Stimulated activated CD4-positive, alpha-beta T cell treated with anti-CD3 and anti-CD28 coated beads, Interleukin-12 subunit alpha, Interleukin-12 subunit beta, amount 100 ng/mL, for 24 hours (primary cell): Measurements from ENCODE around the gene HOXD13.

ENCODE experiments used
- DNase-seq, 2 experiments: peaks; one replicate each; pipeline ENCODE4 v3.0.0-alpha.2; 2020; ENCODE audit warnings: low read depth in 2 of 2

HOXD13 gene

DNA sequence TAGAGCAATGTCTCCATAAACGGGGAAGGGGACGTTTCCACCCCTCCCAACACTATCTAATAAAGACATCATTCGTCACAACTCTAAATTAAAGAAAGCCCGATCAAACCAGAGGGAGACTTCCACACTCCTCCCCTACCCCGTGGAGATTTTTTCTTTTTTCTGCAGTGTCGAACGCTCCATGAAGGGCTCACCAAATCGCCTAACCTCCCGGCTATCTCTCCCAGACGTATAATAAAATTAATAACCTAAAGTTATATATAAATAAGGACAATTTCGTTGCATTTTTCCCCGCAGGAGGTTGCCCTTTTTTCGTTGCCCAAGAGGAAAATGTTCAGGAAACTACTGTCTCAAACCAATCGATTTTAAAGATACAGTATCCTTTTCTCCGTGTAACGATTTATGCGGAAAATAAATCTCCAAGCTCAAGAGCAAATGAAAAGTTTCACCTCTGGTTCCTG lies 11.1 kb upstream of the HOXD13 start:
- no peak for DNase-seq

DNA sequence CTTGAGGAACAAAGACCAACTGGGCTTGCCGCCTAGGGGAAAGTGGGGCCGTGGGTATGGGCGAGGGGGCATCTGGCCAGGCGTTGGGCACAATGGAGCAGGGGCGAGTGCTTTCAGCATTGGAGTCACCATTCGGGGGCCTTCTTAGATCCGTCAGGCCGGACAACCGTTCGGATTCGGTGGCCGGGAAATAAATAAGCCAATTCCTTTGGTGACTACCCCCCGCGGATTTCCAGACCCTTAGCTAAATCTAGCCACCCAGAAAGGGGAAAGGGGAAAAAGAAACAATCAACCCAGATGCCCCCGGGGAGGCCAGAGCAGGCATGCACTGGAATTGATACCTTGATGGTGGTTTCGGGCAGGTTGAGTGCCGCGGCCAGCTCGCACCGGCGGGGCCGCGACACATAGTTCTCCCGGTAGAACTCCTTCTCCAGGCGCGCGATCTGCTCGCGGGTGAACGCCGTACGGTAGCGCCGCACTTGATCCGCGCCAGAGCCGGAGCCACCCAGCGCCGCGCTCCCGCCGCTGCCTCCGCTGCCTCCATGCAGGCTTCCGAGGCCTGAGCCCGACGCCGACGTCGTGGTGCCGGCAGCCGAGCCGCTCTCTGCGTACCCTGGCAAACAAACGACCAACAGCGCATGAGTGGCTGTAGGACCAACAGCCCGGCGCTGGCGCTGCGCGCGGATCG lies 10.5 kb upstream of the HOXD13 start:
- no peak for DNase-seq

DNA sequence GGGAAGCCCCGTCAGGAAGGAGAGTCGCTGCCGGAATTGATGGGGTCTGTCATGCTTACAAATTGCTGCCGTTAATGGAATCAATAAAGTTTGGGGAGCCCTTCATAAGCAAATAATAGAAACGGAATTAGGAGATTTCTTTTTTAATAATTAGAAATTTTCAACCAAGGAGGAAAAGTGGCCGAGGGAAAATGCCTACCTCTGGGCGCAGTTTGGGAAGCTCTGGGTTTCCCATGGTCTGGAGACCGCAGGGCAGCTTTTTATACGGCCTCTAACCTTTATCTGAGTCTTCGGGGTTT lies 10.0 kb upstream of the HOXD13 start:
- DNase-seq: no peak

DNA sequence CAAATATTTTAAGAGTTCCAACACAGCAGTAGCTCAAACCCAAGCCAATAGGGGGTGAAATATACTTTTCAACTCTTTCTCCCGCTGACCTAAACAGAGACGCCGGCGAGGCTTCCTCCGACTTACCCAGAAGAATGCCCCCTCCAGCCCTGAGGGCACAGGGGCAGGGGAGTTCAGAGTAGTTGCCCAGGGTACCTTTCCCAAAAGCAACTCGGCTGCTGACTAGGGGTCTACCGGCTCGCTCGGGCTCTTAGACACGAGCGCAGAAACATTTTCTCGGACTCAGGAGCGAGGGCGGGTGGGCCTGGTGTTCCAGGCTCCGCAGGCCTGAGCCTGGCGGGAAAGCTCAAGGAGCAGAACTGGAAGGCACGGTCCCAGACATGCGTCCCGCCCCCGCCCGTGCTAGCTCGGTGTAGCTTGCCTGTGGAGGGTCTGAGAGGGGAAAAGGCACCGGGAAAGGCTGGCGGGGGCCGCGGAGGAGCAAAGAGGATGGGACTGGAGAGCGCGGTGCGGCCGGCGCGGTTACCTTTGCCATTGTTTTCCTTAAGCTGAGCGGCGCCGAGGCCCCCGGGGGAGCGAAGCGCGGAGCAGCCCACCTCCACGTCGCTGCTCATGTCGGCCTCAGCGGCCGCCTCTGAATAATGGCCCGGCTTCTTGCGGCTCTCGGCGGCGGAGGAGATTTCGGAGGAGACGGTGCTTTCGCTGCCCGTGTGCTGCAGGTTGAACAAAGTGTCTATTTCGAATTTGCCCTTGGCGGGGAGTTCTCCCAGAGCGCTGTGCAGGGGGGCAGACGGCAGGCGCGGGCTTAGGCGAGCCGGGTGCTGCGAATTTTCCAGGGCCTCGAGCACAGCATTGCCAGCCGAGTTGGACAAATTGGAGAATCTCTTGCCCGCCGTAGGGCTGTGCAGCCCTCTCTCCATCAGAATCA lies 9.4 kb upstream of the HOXD13 start:
- no peak for DNase-seq

DNA sequence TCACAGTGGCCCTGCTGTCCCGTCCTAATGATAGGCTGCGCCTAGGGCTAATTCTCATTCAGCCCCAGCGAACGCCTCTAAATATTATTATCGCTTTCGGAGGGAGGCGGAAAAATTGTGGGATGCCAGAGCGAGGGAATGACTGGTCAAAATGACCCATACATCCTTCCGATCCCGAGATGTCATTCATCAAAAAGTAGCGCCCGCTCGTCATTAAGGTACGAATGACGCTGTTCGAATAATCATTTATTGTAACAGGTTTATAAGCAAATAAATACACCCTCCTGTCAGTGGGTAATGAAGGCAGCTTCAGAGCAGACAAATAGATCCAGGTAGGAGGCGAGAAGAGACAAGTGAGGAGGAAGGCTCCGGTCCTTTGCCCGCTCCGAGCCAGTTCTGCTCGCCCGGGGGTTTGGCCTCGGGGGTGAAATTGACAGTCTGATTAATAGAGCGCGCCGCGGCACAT lies 8.7 kb upstream of the HOXD13 start, which contains the start of gene EVX2:
EVX2 (minus strand) TSS at position 167 of the 466 bp plus-strand sequence. CDS start 186 bp downstream, outside the sequence.
- DNase-seq: no peak

DNA sequence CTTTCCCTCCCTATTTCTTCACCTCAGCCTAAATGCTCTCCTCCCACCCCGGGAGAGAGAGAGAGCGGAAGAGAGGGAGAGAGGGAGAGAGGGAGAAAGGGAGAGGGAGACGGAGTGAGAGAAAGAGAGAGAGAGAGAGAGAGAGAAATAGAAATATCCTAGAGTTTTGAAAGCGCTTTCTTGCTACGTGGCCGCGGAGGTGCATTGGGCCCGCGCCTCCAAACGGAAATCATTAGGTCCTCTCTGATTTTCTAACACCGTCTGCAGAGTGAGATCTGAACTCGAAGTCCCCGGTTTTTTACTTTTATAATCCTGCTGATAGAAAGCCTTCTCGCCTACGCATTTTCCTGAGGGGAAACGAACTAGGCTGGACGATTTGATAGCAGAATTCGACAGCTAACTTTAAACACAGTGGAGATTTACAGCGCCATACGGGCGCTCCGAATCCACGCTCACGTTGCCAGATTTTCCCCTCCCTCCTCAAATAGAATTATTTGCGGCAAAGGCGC lies 7.9 kb upstream of the HOXD13 start:
- no peak for DNase-seq

DNA sequence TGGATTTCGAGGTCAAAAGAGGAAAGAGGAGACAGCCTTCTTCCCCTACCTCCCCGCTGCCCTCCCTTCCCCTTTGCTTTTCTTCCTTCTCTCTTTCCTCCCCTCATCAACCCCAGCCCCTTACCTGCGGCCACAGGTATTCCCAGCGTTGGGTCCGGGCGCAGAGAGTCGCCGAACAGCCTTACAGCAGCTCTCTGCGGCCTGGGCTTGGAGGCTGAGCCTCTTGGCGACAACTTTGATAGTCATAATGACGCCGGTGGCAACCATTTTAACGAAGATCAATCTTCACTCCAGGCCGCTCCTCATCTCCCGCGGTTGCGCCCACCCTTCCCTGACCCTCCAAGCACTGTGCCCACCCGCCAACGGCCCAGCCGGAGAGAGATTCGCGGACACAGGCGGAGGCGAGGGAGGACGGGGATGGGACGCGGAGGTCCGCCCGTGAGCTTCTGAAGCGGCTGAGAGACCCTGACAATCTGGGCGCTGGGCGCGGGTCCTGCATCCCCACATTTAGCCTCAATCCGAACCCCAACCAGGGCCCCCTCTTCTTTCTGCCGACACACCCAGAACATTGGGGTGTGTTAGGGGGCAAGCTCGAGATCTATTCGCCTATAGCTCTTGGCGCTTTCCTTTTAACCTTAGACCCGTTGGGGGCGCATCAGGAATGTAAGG lies 7.3 kb upstream of the HOXD13 start:
- no peak for DNase-seq

DNA sequence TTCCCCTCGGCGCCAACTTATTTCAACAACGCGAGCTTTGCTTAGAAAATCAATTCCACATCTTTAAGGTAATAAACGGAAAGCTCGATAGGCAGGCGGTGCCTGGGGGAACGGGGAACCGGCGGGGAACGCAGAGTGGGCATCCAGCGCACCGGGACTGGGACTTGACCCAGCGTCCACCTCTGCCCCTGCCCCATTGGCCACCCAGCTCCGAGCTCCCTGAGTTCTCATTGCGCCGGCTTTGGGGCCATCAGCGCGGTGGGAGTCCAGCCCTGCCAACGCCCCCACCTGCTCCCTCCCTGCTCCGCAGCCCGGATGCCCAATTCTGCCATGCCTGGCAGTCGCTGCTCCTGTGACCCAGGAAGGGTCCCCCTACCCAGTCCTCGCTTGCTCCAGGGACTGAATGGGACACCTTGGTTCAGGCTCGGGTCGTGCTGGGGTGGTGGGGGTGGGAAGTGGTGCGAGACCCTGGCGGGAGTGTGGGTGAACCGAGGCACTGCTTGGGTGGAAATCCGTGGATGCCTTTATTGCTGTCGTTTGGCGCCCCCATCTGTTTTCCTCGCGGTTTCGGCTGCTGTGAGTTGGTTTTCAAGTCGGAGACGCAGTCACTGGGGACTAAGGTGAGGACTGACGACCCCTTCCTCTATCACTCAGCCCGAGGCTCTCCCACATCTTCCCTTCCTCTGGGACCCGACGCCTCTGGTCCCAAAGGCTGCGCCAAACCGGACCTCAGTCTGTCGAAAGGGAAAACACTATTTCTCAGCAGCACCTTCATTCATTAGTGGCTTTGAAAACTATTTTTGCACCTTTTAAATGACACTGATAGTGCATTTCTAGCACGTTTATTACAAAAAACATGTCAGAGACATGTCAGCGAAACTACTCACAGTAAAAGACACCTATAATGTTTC lies 6.4 kb upstream of the HOXD13 start:
- DNase-seq: no peak

DNA sequence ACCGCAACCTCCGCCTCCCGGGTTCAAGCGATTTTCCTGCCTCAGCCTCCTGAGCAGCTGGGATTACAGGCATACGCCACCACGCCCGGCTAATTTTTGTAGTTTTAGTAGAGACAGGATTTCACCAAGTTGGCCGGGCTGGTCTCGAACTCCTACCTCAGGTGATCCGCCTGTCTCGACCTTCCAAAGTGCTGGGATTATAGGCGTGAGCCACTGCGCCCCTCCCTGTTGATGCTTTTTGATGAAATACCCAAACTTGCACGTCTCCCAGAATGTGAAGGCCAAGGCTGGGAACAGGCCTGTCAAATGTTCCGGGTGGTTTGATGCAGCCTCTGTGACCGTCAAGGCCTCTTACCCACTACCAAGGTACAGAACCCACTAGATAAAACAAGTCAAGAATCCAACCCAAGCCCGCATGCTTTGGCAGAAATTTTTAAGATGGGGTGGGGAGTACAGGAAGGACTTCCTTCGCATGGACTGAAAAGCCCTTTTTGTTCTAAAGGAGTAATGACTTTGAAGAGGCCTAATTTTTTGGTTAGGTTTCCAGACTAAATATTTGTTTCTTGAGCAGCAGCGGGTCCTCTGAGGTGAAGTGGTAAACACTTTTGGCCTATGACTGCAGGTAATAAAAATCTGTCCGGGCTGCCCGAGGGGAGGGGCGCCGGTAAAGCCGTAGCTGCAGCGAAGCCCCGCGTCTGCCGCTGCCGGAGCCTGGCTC lies 5.0 kb upstream of the HOXD13 start:
- no peak for DNase-seq

DNA sequence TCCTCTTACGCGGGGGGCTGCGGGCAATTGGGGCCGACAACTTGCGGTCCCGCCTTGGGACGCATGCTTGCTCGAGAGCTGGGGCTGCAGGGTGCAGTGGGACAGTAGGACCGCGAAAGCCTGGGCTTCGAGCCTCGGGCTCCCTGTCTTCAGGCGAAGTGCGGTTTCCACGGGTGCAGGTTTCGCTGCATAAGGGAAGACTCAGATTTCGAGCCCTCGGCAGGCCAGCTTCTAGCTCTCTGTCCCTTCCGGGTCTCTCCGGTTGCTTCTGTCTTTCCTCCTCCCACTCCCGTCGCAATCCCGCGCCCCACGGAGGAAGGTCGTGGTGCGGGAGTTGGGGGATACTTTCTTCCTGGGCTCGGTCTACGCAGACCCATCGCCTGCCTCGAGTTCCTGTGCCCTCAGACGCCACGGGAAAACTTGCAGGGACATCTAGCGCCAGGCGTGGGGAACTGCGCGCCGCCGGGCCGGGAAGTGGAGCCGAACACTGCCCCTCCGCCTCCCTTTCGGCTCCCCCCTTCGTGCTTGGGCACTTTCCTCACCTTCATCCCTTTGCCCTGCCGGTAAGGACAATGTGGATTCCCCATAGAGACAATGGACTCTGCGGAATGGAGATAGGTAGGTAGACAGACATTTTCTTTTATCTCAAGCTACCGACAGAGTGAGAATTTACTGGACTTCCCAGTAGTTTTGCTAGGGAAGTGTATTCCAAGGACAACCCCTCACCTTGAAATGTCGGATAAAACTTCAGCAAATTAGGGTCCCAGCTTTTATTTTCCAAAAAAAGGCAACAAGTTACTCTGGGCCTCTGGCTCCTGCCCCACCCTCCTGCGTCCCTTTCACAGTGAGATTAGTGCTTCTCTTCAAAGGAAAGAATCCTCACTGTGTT lies 4.2 kb upstream of the HOXD13 start:
- no peak for DNase-seq

DNA sequence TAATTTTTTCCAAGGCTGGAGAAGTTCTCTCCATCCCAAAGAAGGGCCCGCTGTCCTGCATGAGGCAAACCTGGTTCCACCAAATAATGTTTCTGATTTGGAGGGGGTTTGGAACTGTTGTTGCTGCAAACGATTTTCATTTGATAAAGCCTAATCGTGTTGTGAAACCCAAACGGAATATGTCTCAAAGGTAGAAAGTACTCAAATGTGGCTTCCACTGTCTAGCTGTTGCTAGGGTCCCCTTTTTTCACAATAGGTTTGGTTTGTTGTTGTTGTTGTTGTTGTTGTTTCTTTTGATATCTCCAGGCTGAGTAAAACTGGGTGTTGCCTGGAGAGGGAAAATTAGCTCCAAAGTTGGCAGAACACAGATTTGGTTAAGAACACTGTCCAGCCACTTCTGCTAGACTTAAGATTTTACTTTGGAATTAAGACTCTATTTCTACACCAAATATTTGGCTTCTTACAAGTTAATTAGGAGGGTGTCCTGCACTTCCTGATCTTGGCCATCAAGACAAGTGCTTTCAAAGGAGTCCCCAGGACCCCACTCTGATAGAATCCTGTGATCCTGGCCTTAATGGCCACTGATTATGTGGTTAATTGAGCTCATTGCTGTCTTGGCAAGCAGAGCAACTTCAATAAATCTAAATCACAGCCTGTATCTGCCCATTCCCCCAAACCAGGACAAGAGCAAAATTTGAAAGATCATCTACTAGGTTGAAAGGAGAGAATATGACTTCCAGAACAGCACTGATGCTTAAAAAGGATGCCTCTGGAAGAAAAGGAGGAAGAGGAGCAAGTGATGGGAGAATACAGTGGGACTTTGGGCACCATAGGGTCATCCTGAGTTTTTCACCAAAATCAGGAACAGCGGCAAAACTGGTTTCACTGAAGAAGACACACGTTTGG lies 3.3 kb upstream of the HOXD13 start:
- DNase-seq: no peak

DNA sequence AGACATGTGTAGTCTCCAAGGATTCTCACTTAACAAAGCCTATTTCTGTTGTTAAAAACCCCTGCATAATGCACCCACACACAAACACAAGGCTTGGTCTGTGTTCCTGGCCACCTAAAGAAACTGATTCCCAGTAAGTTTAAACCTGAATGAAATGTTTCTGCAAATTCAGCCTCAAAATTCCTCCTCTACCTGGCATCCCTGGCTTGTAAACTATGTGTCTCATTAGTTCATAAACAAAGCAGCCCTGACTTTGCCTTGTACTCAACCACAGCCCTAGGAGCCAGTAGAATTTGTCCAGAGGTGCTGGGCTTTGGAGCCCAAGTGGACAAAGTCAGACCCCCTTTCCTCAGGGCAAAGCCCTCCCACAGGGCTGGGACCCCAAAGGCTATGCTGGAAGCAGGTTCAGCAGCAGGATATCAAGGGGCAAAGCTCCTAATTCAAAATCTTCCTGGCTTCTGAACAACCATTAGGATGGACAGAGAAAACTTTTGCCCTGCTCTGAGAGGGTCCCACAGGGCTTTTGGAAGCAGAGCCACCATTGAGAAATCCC lies 2.6 kb upstream of the HOXD13 start:
- DNase-seq: no peak

DNA sequence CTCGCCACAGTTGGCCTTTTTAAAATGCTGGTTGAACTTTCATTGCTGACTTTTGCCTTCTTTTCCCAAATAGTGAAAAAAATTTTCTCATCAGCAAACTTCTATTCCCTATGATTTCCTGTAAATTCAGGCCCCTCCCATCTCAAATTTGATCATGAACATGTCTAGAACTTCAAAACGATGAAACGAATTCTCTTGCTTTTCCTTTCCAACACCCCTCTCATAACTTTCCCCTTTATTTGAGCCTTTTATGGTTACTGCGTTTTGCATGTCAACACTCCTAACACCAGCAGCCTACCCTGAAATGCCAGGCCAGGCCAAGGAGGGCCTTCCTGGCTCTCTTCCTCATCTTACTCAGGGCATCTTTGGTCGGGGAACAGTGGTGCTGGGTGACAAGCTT lies 1.7 kb upstream of the HOXD13 start:
- no peak for DNase-seq

DNA sequence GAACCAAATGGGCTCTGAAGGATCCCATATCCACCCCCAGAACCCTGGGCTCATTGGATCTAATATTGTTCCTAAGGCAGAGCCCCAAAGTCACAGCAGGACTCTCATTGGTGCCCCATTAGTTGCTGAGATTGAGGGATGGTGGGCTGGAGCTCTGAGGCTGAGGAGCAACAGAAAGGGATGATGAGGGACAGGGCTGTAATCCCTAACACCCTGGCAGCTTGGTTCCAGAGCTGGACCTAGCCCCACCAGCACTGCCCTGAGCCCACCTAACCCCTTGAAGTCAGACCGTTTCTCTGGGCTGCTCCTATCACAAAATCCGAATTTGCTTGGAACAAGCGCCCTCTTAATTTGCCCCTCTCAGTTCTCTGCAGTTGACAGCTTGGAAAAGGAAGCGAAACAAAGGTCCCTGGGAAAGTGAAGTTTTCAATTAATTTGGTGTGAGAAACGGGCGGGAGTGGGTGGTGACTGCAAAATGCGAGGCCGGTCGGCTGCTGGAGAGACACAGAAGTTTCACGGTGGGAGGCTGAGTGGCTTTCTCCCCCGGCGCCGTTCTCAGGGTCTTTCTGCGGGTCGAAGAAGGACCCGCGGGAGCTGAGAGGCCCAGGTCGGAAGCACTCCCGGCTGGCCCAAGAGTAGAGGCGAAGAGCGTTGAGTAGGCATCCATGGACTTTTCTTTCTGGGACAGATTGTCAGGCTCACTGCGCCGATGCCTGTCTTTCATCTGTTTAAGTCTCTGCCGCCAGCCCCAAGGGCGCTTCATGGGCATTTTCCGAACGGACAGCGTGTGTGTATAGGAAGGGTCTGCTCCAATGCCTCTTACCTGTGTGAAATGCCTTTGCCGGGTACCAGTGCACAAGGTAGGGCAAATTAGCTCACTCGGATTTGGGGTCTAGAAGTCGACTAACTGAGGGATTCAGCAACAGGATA lies 927 bp upstream of the HOXD13 start:
- DNase-seq: no peak

DNA sequence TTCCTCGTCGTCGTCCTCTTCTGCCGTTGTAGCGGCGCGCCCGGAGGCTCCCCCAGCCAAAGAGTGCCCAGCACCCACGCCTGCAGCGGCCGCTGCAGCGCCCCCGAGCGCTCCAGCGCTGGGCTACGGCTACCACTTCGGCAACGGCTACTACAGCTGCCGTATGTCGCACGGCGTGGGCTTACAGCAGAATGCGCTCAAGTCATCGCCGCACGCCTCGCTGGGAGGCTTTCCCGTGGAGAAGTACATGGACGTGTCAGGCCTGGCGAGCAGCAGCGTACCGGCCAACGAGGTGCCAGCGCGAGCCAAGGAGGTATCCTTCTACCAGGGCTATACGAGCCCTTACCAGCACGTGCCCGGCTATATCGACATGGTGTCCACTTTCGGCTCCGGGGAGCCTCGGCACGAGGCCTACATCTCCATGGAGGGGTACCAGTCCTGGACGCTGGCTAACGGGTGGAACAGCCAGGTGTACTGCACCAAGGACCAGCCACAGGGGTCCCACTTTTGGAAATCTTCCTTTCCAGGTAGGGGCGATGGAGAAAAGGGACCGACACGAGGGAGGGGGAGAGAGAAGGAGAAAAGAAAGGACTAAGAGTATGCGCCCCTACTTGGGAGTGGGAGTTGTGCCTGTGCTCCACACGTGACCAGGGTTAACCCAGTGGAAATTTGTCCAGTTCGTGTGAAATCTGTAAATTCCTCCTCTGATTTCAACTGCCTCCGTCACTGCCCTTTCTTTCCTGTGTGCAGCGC lies 800 bp downstream of the HOXD13 start:
- DNase-seq: no peak

DNA sequence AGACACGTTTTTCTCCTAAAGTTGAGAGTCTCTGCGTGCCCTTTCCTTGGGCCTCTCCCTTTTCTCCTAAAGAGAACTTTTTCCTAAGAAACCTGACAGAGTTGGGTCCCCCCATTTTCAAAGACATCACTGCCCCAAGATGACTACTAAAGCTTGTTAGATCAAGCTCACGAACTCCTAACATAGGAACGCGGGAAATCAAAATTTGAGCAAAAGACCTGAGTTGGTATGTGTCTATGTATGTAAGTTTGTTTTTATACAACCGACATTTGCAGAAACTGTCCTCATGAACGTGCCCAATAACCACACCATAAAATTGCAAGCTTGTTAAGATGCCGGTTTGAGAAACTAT lies 1.4 kb downstream of the HOXD13 start:
- DNase-seq: no peak
